GM23248 (cell line): Measurements from ENCODE around the gene UROC1.

Source experiments
- EZH2 ChIP-seq: fragments of 200-600 bp; sonication (generic); IDR thresholded peaks from 2 replicates; pipeline ENCODE4 v1.6.1; 2018; ENCODE audit warnings: antibody characterized with exemption, mild to moderate bottlenecking; ENCODE audit not compliant: insufficient read depth, poor library complexity, severe bottlenecking
- EZH2phosphoT487 ChIP-seq: fragments of 200-600 bp; sonication (generic); IDR thresholded peaks from 2 replicates; pipeline ENCODE4 v1.6.1; 2018; ENCODE audit warnings: antibody characterized with exemption, moderate library complexity, mild to moderate bottlenecking, low read depth; ENCODE audit not compliant: insufficient read depth

DNA sequence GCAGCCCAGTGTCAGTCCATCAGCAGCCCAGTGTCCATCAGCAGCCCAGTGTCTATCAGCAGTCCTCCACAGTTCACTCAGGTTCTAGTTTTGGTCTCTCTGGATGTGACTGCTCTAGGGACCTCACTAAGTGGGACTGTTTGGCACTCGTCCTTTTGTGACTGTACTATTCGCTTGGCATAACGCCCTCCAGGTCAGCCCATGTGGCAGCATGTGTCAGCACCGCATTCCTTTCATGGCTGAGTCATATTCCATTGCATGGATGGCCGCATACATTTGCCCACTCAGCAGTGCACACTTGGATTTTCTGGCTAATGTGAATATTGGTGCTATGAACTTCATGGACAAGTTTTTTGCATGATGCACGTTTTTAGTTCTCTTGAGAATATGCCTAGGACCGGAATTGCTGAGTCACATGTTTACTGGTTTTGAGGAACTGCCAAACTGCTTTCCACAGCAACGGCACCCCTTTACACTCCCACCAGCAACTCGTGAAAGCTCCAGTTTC, 22.8 kb upstream of the UROC1 start:
- TF ChIP-seq EZH2 (no peak), EZH2phosphoT487 (no peak)
